Neural cell (in vitro differentiated cells): ENCODE data around the gene AGPAT2. TPM values are rescaled to one million over a fixed set of nuclear protein-coding genes. Genes with fewer than 3 reads are reported as not detected.

Experiments
- H2AFZ ChIP-seq: fragments of 200-600, 300-800 bp; sonication (generic), shearing (Covaris generic); 2 replicates; pipeline ENCODE4 v1.6.0; 2014; ENCODE audit warnings: low read depth, mild to moderate bottlenecking, antibody characterized with exemption, low read length, moderate library complexity
- H3F3A ChIP-seq: fragments of 200-600 bp; shearing (Covaris generic); 2 replicates; pipeline ENCODE4 v1.6.1; 2016; ENCODE audit warnings: mild to moderate bottlenecking, moderate library complexity, mixed read lengths, antibody characterized with exemption, low read length; ENCODE audit not compliant: insufficient read depth, poor library complexity, severe bottlenecking
- H3K27ac ChIP-seq: fragments of 200-600, 300-800 bp; sonication (generic), shearing (Covaris generic); 2 replicates; pipeline ENCODE4 v1.5.1; 2014; ENCODE audit warnings: mild to moderate bottlenecking, low read length, moderate library complexity
- H3K27me3 ChIP-seq: fragments of 300-800, 200-600 bp; sonication (generic), shearing (Covaris generic); 2 replicates; pipeline ENCODE4 v1.6.0; 2014; ENCODE audit warnings: mild to moderate bottlenecking, low read depth, low read length, moderate library complexity; ENCODE audit not compliant: insufficient read depth
- H3K36me3 ChIP-seq: fragments of 300-800, 200-600 bp; sonication (generic), shearing (Covaris generic); 2 replicates; pipeline ENCODE4 v1.5.1; 2014; ENCODE audit warnings: mild to moderate bottlenecking, antibody characterized with exemption, low read length, moderate library complexity; ENCODE audit not compliant: insufficient read depth
- H3K4me2 ChIP-seq: fragments of 300-800, 200-600 bp; sonication (generic), shearing (Covaris generic); 2 replicates; pipeline ENCODE4 v1.6.0; 2014; ENCODE audit warnings: mild to moderate bottlenecking, low read length
- H3K4me3 ChIP-seq: fragments of 300-800, 200-600 bp; sonication (generic), shearing (Covaris generic); 2 replicates; pipeline ENCODE4 v1.5.1; 2014; ENCODE audit warnings: mild to moderate bottlenecking, low read length, moderate library complexity
- H3K79me2 ChIP-seq: fragments of 200-600 bp; shearing (Covaris generic); replicated peaks from 2 replicates; pipeline ENCODE4 v1.6.0; 2014; ENCODE audit warnings: mild to moderate bottlenecking, low read length, moderate library complexity; ENCODE audit not compliant: insufficient read depth
- H3K9ac ChIP-seq: fragments of 300-800, 200-600 bp; sonication (generic), shearing (Covaris generic); 2 replicates; pipeline ENCODE4 v1.6.1; 2016; ENCODE audit warnings: mild to moderate bottlenecking, low read length, mixed read lengths
- H3K9me2 ChIP-seq: fragments of 200-600 bp; shearing (Covaris generic); 2 replicates; pipeline ENCODE4 v1.6.1; 2016; ENCODE audit warnings: mild to moderate bottlenecking, low read length, mixed read lengths; ENCODE audit not compliant: insufficient read depth
- H3K9me3 ChIP-seq: fragments of 200-600, 300-800 bp; sonication (generic), shearing (Covaris generic); 2 replicates; pipeline ENCODE4 v1.6.1; 2016; ENCODE audit warnings: mild to moderate bottlenecking, mixed run types, low read length, moderate library complexity, mixed read lengths
- H4K20me1 ChIP-seq: fragments of 200-600 bp; shearing (Covaris generic); 2 replicates; pipeline ENCODE4 v1.6.1; 2016; ENCODE audit warnings: mild to moderate bottlenecking, mixed run types; ENCODE audit not compliant: insufficient read depth
- CTCF ChIP-seq: fragments of 450-650 bp; IDR thresholded peaks from 2 replicates; pipeline ENCODE4 v1.5.1; 2014; ENCODE audit warnings: antibody characterized with exemption, mild to moderate bottlenecking, moderate library complexity; ENCODE audit not compliant: poor library complexity, severe bottlenecking
- EP300 ChIP-seq: fragments of 450-650 bp; conservative IDR thresholded peaks from 2 replicates; pipeline ENCODE4 v1.6.1; 2014; ENCODE audit warnings: antibody characterized with exemption, mild to moderate bottlenecking, moderate library complexity; ENCODE audit not compliant: poor library complexity, severe bottlenecking
- EZH2 ChIP-seq: fragments of 200-600, 300-800 bp; shearing (Covaris generic), sonication (generic); IDR thresholded peaks from 2 replicates; pipeline ENCODE4 v1.6.1; 2014; ENCODE audit warnings: antibody characterized with exemption, low read length, borderline replicate concordance, mild to moderate bottlenecking; ENCODE audit not compliant: insufficient read depth, poor library complexity, severe bottlenecking
- MXI1 ChIP-seq: fragments of 450-650 bp; conservative IDR thresholded peaks from 2 replicates; pipeline ENCODE4 v1.6.1; 2014; ENCODE audit warnings: antibody characterized with exemption, mild to moderate bottlenecking; ENCODE audit not compliant: poor library complexity, severe bottlenecking
- POLR2AphosphoS5 ChIP-seq: IDR thresholded peaks from 2 replicates; pipeline ENCODE4 v1.6.1; 2012
- RAD21 ChIP-seq: fragments of 450-650 bp; conservative IDR thresholded peaks from 2 replicates; pipeline ENCODE4 v1.6.1; 2014; ENCODE audit warnings: antibody characterized with exemption, mild to moderate bottlenecking, moderate library complexity
- REST ChIP-seq: IDR thresholded peaks from 2 replicates; pipeline ENCODE4 v1.6.1; 2012; ENCODE audit warnings: borderline replicate concordance
- SMC3 ChIP-seq: fragments of 450-650 bp; conservative IDR thresholded peaks from 2 replicates; pipeline ENCODE4 v1.6.1; 2014; ENCODE audit warnings: antibody characterized with exemption, mild to moderate bottlenecking, moderate library complexity; ENCODE audit not compliant: poor library complexity
- TAF1 ChIP-seq: IDR thresholded peaks from 2 replicates; pipeline ENCODE4 v1.6.1; 2012; ENCODE audit warnings: low read depth
- polyA plus RNA-seq: library from polyadenylated mRNA; depleted of rRNA; stranded (reverse); fragments of >200 nt; gene quantifications from 2 replicates; pipeline ENCODE4 v1.2.3, GENCODE V29; 2014

The AGPAT2 gene
- polyA plus RNA-seq, 1 donor from 2014 or later: 1.3 TPM

- Histone ChIP-seq H3K27ac (no peak overlapping the region), H3K9me2 (no peaks in the 10 kb centered on the region), H3K36me3 (no peaks in the 10 kb centered on the region), H3K9ac (no peak overlapping the region), H2AFZ (no peak overlapping the region), H3K9me3 (no peaks in the 10 kb centered on the region), H3K79me2 (no peaks in the 10 kb centered on the region), H3F3A (no peaks in the 10 kb centered on the region), H4K20me1 (no peaks in the 10 kb centered on the region), H3K27me3 (no peaks in the 10 kb centered on the region), H3K4me3 (no peak overlapping the region), H3K4me2 (no peak overlapping the region)
- no peak for TF ChIP-seq EZH2
- no peak for TF ChIP-seq TAF1
- TF ChIP-seq REST: no peak
- no peak for TF ChIP-seq CTCF
- no peak for TF ChIP-seq MXI1
- no peak for TF ChIP-seq RAD21
- TF ChIP-seq POLR2AphosphoS5: no peak
- TF ChIP-seq SMC3: no peak
- no peak for TF ChIP-seq EP300
These were observed 17.3 kb downstream of the AGPAT2 start for GRCh38 chr9:136669791-136670464.

GRCh38 chr9:136668983-136669790, 18.1 kb downstream of the AGPAT2 start:
- Histone ChIP-seq H3K9me3 (no peaks in the 10 kb centered on the region), H3K9ac (no peak overlapping the region), H3K9me2 (no peaks in the 10 kb centered on the region), H3K27ac (no peak overlapping the region), H4K20me1 (no peaks in the 10 kb centered on the region), H3K27me3 (no peaks in the 10 kb centered on the region), H2AFZ (no peak overlapping the region), H3K4me3 (no peak overlapping the region), H3F3A (no peaks in the 10 kb centered on the region), H3K36me3 (no peaks in the 10 kb centered on the region), H3K79me2 (no peaks in the 10 kb centered on the region), H3K4me2 (no peak overlapping the region)
- TF ChIP-seq TAF1 (no peak), REST (no peak), RAD21 (no peak), POLR2AphosphoS5 (no peak), EP300 (no peak), SMC3 (no peak), MXI1 (no peak), EZH2 (no peak), CTCF (no peak)
